ENCODE measurements around the gene PROC. TPM values are rescaled to one million over a fixed set of nuclear protein-coding genes. Genes with fewer than 3 reads are reported as not detected.

The PROC gene
- total RNA-seq, 1 donor from 2014 or later, result not detected

GRCh38 chr2:127456960-127457359, 38.7 kb downstream of the PROC start:
- no peak for DNase-seq

GRCh38 chr2:127462461-127462860, 44.2 kb downstream of the PROC start:
- no peak for DNase-seq

DNA sequence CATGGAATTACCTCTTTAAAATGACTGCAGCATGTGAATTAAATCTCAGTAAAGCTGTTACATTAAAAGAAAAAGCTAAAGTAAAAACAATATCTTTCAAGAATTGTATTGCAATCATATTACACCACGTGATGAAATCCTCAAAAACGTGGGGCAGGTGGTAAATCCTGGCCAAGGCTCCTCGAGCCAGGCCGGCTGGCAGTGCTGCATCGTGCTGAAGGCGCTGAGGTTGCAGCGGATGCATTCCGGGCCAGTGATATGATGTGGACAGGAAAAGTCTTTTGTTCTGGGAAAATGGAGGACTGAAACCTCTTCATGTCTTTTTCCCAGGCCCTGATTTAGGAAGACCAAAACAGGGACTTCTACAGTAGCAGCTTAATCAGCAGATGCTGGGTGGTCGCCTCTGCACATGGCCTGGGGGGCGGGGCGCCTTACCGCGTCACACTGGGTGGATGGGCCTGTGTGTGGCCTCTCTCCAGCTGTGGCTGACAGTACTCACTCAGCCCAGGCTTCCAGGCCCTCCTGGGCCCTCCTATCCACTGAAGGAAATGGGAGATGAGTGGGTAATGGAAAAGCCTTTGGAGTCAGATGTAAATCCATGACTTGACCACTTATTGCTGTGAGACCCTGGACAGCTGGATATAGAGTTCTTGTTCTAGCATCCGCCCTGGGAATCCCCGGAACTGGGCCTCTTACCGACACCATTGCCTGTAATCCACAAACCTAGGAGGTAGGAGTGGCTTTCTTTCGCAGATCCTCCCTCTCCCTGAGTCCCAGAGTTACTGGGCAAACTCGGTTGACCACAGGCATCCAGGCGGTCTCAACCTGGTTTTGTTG, 45.1 kb downstream of the PROC start:
- DNase-seq, result no peak

DNA sequence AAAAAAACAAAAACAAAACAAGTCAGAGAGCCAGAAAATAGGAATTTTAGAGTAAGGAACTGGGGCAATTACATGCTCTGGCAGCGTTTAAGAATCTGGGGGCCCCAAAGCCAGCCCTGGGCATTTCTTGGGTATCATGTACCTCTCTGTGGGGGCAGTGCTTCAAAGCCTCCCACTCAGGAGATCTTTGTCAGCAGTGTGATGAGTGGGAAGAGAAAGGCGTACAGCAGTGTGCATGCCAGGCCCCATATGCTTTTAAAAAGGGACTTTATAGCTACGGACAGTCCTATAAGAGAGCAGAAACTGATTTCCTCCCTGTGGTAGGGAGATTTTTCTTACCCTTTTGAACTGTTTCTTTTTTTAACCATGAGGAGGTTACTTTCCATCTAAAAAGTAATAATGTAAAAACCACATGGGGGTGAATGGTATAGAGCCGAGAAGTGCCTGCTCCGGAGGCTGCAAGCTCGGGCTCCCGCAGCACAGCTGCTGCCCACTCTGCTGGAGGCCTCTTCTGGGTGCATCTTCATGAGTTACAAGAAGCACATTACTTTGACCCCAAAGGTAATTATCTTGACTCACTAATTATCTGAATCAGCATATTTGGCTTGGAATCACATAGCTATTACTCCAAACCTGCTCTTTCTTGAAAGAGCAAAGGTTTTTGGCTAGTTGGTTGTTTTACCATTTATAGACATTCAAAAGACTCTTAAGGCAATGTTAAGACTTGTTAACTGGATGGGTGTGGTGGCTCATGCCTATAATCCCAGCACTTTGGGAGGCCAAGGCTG, 46.4 kb downstream of the PROC start:
- DNase-seq, result no peak

GRCh38 chr2:127465258-127465657, 47.0 kb downstream of the PROC start:
- no peak for DNase-seq

DNA sequence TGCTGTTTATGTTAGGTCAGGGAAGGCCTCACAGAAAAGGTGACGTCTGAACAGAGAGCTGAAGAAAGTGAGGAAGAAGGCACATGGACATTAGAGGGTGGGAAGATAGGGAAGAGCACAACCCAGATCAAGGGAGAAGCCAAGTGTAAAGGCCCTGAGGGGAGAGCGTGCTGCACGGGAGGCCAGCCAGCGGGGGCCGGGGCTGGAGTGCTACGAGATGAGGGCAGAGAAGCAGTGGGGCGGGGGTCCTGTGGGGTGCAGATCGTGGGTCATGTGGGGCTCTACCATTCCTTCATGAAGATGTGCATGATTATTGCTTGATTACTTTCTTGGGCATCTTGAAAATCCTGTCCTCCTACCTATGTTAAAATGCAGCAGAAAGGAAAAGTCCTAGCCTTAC, 50.8 kb downstream of the PROC start:
- no peak for DNase-seq

- no peak for DNase-seq
Measured at GRCh38 chr2:127469974-127470373, 51.7 kb downstream of the PROC start.

DNA sequence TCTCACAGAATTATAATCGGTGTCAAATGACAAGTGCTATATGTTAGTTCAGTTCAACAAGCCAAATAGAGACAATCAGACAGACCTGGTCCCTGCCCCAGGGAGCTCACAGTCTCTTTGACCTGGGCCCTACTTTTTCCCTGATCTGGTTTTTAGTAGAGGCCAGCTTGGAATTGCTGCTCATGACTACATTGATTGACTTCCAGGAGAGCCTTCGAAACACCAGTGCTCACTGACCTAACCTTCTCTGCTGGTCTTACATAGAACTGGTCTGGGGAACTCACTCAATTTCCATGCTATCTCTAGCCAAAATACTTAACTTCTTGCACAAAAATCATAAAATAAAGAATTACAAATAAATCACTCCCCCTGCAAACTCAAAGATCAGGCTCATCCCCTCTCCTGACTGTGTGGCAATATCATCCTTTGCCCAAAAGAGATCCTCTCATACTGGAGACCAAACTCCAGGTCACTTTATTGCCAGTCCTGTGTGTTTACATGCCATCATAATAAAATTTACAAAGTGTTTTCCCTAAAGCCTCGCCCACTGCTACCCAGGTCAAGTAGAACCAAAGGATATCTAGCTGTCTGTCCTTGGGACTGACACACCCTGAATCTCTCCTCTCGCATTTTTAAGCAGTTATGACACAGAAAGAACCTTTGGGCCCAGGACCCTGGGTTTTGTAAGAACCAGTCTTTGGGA, 53.2 kb downstream of the PROC start:
- no peak for DNase-seq

GRCh38 chr2:127472268-127472667, 54.0 kb downstream of the PROC start:
- no peak for DNase-seq

- no peak for DNase-seq
Measured at GRCh38 chr2:127475788-127476187, 57.6 kb downstream of the PROC start.

Small RNA genes lying within 50 kb of the gene (small RNA-seq; reads per million reads assigned to genes)
- not detected for gene MIR4783
- not detected for gene RNU4-48P

Other genes with a start within 250 kb of the PROC start
- 2.2 TPM for gene CYP27C1, start 198.1 kb upstream of the PROC start, total RNA-seq
- gene ERCC3, start 124.3 kb upstream of the PROC start, total RNA-seq, result 43.0 TPM
- 62.1 TPM for gene MAP3K2, start 30.5 kb upstream of the PROC start, total RNA-seq
- gene IWS1, start 108.1 kb downstream of the PROC start, total RNA-seq, result 34.5 TPM
- not detected for gene MYO7B, start 117.3 kb downstream of the PROC start, total RNA-seq
- 6.1 TPM for gene GPR17, start 227.7 kb downstream of the PROC start, total RNA-seq

Measured in occipital lobe (tissue), 3 donors.